H1 (cell line): ENCODE results near the gene ADAMTS16. TPM values are rescaled to one million over a fixed set of nuclear protein-coding genes. Genes with fewer than 3 reads are reported as not detected.

Experiments
- CTCF ChIA-PET: fragments of 300-600 bp; sonication (Branson Sonifier 250); formaldehyde crosslinking; loops from one replicate; lab custom pipeline; 2021; ENCODE audit not compliant: partially characterized antibody; lab: Charles Lee
- POLR2A ChIA-PET: fragments of 300-600 bp; sonication (Branson Sonifier 250); formaldehyde crosslinking; loops from one replicate; lab custom pipeline; 2021; ENCODE audit warnings: inconsistent platforms; ENCODE audit not compliant: partially characterized antibody; lab: Charles Lee
- DNase-seq, 2 experiments: peaks; one replicate each; pipeline versions ENCODE4 v3.0.0 to v3.0.0-alpha.2; 2010 to 2022; ENCODE audit warnings: low spot score in 2 of 2, low read depth in 1 of 2, mixed read lengths in 1 of 2
- FAIRE-seq: peaks from 2 replicates; lab custom pipeline; 2011; peaks lifted over from hg19 to GRCh38; lab: Jason Lieb, UNC
- H2AFZ ChIP-seq: 2 replicates; pipeline ENCODE4 v1.8.1; 2012; ENCODE audit warnings: low read length, inconsistent platforms
- H2AK5ac ChIP-seq: 2 replicates; pipeline ENCODE4 v1.6.1; 2013; ENCODE audit warnings: low read depth, low read length
- H2BK120ac ChIP-seq: replicated peaks from 2 replicates; pipeline ENCODE3; 2013; ENCODE audit warnings: low read depth, low read length, inconsistent platforms
- H2BK12ac ChIP-seq: 2 replicates; pipeline ENCODE4 v1.6.1; 2013; ENCODE audit warnings: low read depth, low read length
- H2BK15ac ChIP-seq: 2 replicates; pipeline ENCODE4 v1.6.1; 2013; ENCODE audit warnings: low read length
- H2BK20ac ChIP-seq: 2 replicates; pipeline ENCODE4 v1.6.1; 2013; ENCODE audit warnings: low read length
- H2BK5ac ChIP-seq: 2 replicates; pipeline ENCODE4 v1.6.1; 2013; ENCODE audit warnings: low read depth, low read length
- H3K14ac ChIP-seq: 2 replicates; pipeline ENCODE4 v1.6.1; 2013; ENCODE audit warnings: inconsistent platforms; ENCODE audit not compliant: insufficient read length
- H3K18ac ChIP-seq: 2 replicates; pipeline ENCODE4 v1.6.1; 2013; ENCODE audit warnings: low read length; ENCODE audit errors: extremely low read depth
- H3K23ac ChIP-seq: 2 replicates; pipeline ENCODE4 v1.6.1; 2013; ENCODE audit warnings: inconsistent platforms; ENCODE audit not compliant: insufficient read length
- H3K23me2 ChIP-seq: 2 replicates; pipeline ENCODE4 v1.6.1; 2013; ENCODE audit warnings: low read depth, low read length
- H3K27ac ChIP-seq: 2 replicates; pipeline ENCODE4 v1.6.1; 2011; ENCODE audit warnings: low read depth, low read length, inconsistent platforms
- H3K27me3 ChIP-seq, 4 experiments: replicated peaks in 1 of 4; 1 replicate in 1 of 4; 2 replicates in 3 of 4; pipeline versions ENCODE4 v1.6.1 to v1.8.1; 2011 to 2013; ENCODE audit warnings: low read length in 3 of 4, mild to moderate bottlenecking in 3 of 4, inconsistent platforms in 2 of 4, mixed read lengths in 2 of 4, moderate library complexity in 1 of 4; ENCODE audit not compliant: control insufficient read depth in 3 of 4, insufficient read depth in 3 of 4; ENCODE audit errors: extremely low read depth in 1 of 4
- H3K36me3 ChIP-seq, 4 experiments: 2 replicates each; pipeline versions ENCODE4 v1.6.1 to v1.8.1; 2011 to 2013; ENCODE audit warnings: mild to moderate bottlenecking in 4 of 4, low read length in 3 of 4, moderate library complexity in 2 of 4, control low read depth in 1 of 4, inconsistent platforms in 1 of 4; ENCODE audit not compliant: insufficient read depth in 4 of 4, control insufficient read depth in 2 of 4
- H3K4ac ChIP-seq: replicated peaks from 2 replicates; pipeline ENCODE3; 2013; ENCODE audit warnings: low read length, low read depth, mixed read lengths, inconsistent platforms; ENCODE audit not compliant: insufficient read length
- H3K4me1 ChIP-seq, 4 experiments: replicated peaks in 1 of 4; 1 replicate in 1 of 4; 2 replicates in 3 of 4; pipeline versions ENCODE4 v1.6.1 to v1.8.1; 2011 to 2013; ENCODE audit warnings: low read length in 3 of 4, inconsistent platforms in 2 of 4, mixed read lengths in 1 of 4; ENCODE audit not compliant: insufficient read depth in 4 of 4, control insufficient read depth in 3 of 4
- H3K4me2 ChIP-seq, 2 experiments: 2 replicates each; pipeline versions ENCODE4 v1.6.1 to v1.8.1; 2011 to 2013; ENCODE audit warnings: low read depth in 2 of 2, low read length in 2 of 2, control low read depth in 1 of 2, inconsistent platforms in 1 of 2, mild to moderate bottlenecking in 1 of 2; ENCODE audit not compliant: insufficient read depth in 1 of 2
- H3K4me3 ChIP-seq, 4 experiments: fragments of 200-600, 300-600 bp in 1 of 4; sonication (generic), shearing (Covaris generic), sonication (Bioruptor Twin) in 1 of 4; 2 replicates each; pipeline versions ENCODE4 v1.5.1 to v1.8.1; 2011 to 2016; ENCODE audit warnings: low read length in 4 of 4, low read depth in 3 of 4, control low read depth in 2 of 4, inconsistent platforms in 2 of 4, mild to moderate bottlenecking in 2 of 4, mixed read lengths in 1 of 4, moderate library complexity in 1 of 4; ENCODE audit not compliant: insufficient read depth in 2 of 4; ENCODE audit errors: extremely low read depth in 1 of 4
- H3K56ac ChIP-seq: replicated peaks from 2 replicates; pipeline ENCODE3; 2013; ENCODE audit warnings: low read depth, mild to moderate bottlenecking, mixed read lengths, low read length, inconsistent platforms; ENCODE audit not compliant: insufficient read length
- H3K79me1 ChIP-seq: 2 replicates; pipeline ENCODE4 v1.6.1; 2013; ENCODE audit warnings: low read depth, low read length, control low read depth
- H3K79me2 ChIP-seq, 2 experiments: 2 replicates each; pipeline versions ENCODE4 v1.6.1 to v1.8.1; 2012 to 2013; ENCODE audit warnings: low read length in 2 of 2, mild to moderate bottlenecking in 2 of 2, inconsistent platforms in 1 of 2; ENCODE audit not compliant: insufficient read depth in 2 of 2, control insufficient read depth in 1 of 2
- H3K9ac ChIP-seq, 4 experiments: replicated peaks in 1 of 4; 1 replicate in 1 of 4; 2 replicates in 3 of 4; pipeline versions ENCODE4 v1.6.1 to v1.8.1; 2011 to 2013; ENCODE audit warnings: low read depth in 3 of 4, low read length in 3 of 4, control low read depth in 2 of 4, mild to moderate bottlenecking in 2 of 4, moderate library complexity in 2 of 4, inconsistent platforms in 1 of 4; ENCODE audit errors: extremely low read depth in 1 of 4
- H3K9me3 ChIP-seq, 2 experiments: 2 replicates each; pipeline versions ENCODE4 v1.6.1 to v1.8.1; 2012 to 2013; ENCODE audit warnings: mild to moderate bottlenecking in 2 of 2, moderate library complexity in 2 of 2, control low read depth in 1 of 2, inconsistent platforms in 1 of 2, low read depth in 1 of 2, low read length in 1 of 2, mixed read lengths in 1 of 2; ENCODE audit not compliant: insufficient read depth in 2 of 2
- H4K20me1 ChIP-seq, 2 experiments: replicated peaks in 1 of 2; 2 replicates each; pipeline versions ENCODE3 to v1.8.1; 2011 to 2013; ENCODE audit warnings: inconsistent platforms in 2 of 2, low read length in 2 of 2, mild to moderate bottlenecking in 1 of 2; ENCODE audit not compliant: insufficient read depth in 2 of 2, control insufficient read depth in 1 of 2
- H4K5ac ChIP-seq: 2 replicates; pipeline ENCODE4 v1.6.1; 2013; ENCODE audit warnings: low read length, low read depth, mixed read lengths, inconsistent platforms; ENCODE audit not compliant: insufficient read length
- H4K8ac ChIP-seq: 2 replicates; pipeline ENCODE4 v1.8.0; 2013; ENCODE audit warnings: mild to moderate bottlenecking, moderate library complexity, low read length, inconsistent platforms; ENCODE audit not compliant: insufficient read depth; ENCODE audit errors: extremely low read depth
- H4K91ac ChIP-seq: replicated peaks from 2 replicates; pipeline ENCODE3; 2013; ENCODE audit warnings: low read length, mixed read lengths, inconsistent platforms; ENCODE audit not compliant: insufficient read length
- SIRT6 ChIP-seq: IDR thresholded peaks from one replicate; pipeline ENCODE4 v1.7.1; 2012; ENCODE audit warnings: low read length, inconsistent platforms
- ZNF274 ChIP-seq: IDR thresholded peaks from 2 replicates; pipeline ENCODE4 v1.7.0; 2012; ENCODE audit warnings: low read length, borderline replicate concordance; ENCODE audit errors: extremely low read depth
- WGBS, 2 experiments: shearing (Covaris generic) in 1 of 2; methylation state at CpG; one replicate each; pipeline versions ENCODE4 v1.1.6 to v1.1.7; 2013 to 2015; ENCODE audit warnings: low lambda C conversion rate in 2 of 2, mixed read lengths in 2 of 2, inconsistent platforms in 1 of 2, low coverage in 1 of 2, missing lambda C conversion rate in 1 of 2; ENCODE audit not compliant: insufficient replicate concordance in 2 of 2, insufficient coverage in 1 of 2, insufficient read length in 1 of 2; ENCODE audit errors: extremely low coverage in 1 of 2, missing lambda C conversion rate in 1 of 2; 5-methylcytosine and 5-hydroxymethylcytosine counted together
- polyA plus RNA-seq, 7 experiments: library from polyadenylated mRNA; depleted of rRNA in 3 of 7; stranded (reverse) in 5 of 7; unstranded in 2 of 7; fragments of >200 nt in 5 of 7; fragments of 200-250 nt in 2 of 7; gene quantifications; 1 replicate in 5 of 7; 2 replicates in 1 of 7; 4 replicates in 1 of 7; pipeline versions ENCODE4 v1.2.1 to v1.2.3, GENCODE V29; 2011 to 2013; ENCODE audit warnings: missing spikeins in 2 of 7, mixed read lengths in 2 of 7
- total RNA-seq: library from RNA; stranded (reverse); fragmentation: NEBNext Ultra II Directional; extraction: Animal tissue kit (Norgen Biotek cat#: 25700); gene quantifications from 2 replicates; pipeline ENCODE4 v1.2.1, GENCODE V29; 2021

The ADAMTS16 gene
- total and polyA plus RNA-seq, 2 of the 8 experiments (the other 6 are each of a cell fraction or from before 2014, with no cell fraction given) = 3.7 to 16.0 TPM

GRCh38 chr5:5298841-5299541 lies 158.9 kb downstream of the ADAMTS16 start:
- no peak overlapping the region for H4K5ac ChIP-seq
- CTCF ChIA-PET = interaction anchor here (0.9 to 1.4 kb wide), 3 partner anchors 15 to 156 kb away, joined by 3 to 4 read pairs (median 3); no protein-coding TSS in a partner anchor
- no peak overlapping the region for H3K23ac ChIP-seq
- H3K56ac ChIP-seq = no peak overlapping the region
- no peak overlapping the region for H3K18ac ChIP-seq
- no peak overlapping the region for H3K4ac ChIP-seq
- no peak overlapping the region for H3K4me3 ChIP-seq
- H4K20me1 ChIP-seq = no peaks in the 10 kb centered on the region
- H3K9ac ChIP-seq = no peak overlapping the region
- 91% methylated on average over 13 of the region's 13 CpGs; no CpG with 5 or more reads in 1 of the 2 experiments for WGBS, 2 experiments
- H3K27ac ChIP-seq = no peak overlapping the region
- POLR2A ChIA-PET = interaction anchor here (1.3 kb wide), 1 partner anchor 40 kb away, joined by 3 read pairs; no protein-coding TSS in a partner anchor
- DNase-seq (no peak), FAIRE-seq (no peak)
- H3K79me2 ChIP-seq = no peaks in the 10 kb centered on the region
- H3K4me2 ChIP-seq = no peak overlapping the region
- H3K9me3 ChIP-seq = peaks cover 3 to 7% of the 10 kb centered on the region in 2 experiments; a peak in 3 of 4 replicates
- no peaks in the 10 kb centered on the region for H3K23me2 ChIP-seq
- H2BK120ac ChIP-seq = no peak overlapping the region
- H3K14ac ChIP-seq = no peak overlapping the region
- no peak overlapping the region for H2BK12ac ChIP-seq
- H2BK5ac ChIP-seq = no peak overlapping the region
- H2BK15ac ChIP-seq = no peak overlapping the region
- H3K79me1 ChIP-seq = no peaks in the 10 kb centered on the region
- H2AFZ ChIP-seq = no peak overlapping the region
- no peaks in the 10 kb centered on the region for H3K36me3 ChIP-seq
- H2AK5ac ChIP-seq = no peak overlapping the region
- no peaks in the 10 kb centered on the region for H3K27me3 ChIP-seq
- H4K91ac ChIP-seq = no peak overlapping the region
- no peak overlapping the region for H2BK20ac ChIP-seq
- H3K4me1 ChIP-seq = no peaks in the 10 kb centered on the region; a peak in 1 of 7 replicates
- H4K8ac ChIP-seq = no peak overlapping the region; the same call in 1 of the 2 replicates
- TF ChIP-seq ZNF274 (no peak), SIRT6 (no peak)
- TF ChIP-seq, all 59 proteins: peak for 0
